Femur (tissue), 1 donor: ENCODE measurements around the gene METTL17.
"Not testable (repeated sequence)": the region's sequence is repeated elsewhere in the genome, so short reads cannot be mapped to it uniquely, and the experiment has no call there.

ENCODE experiments used
- DNase-seq: peaks from one replicate; pipeline ENCODE4 v3.0.0-alpha.2; 2017

Gene METTL17

GRCh38 chr14:20997564-20997963 is 7.8 kb downstream of the METTL17 start:
- DNase-seq: no peak

GRCh38 chr14:20998139-20998538 is 8.4 kb downstream of the METTL17 start:
- DNase-seq: no peak

DNA sequence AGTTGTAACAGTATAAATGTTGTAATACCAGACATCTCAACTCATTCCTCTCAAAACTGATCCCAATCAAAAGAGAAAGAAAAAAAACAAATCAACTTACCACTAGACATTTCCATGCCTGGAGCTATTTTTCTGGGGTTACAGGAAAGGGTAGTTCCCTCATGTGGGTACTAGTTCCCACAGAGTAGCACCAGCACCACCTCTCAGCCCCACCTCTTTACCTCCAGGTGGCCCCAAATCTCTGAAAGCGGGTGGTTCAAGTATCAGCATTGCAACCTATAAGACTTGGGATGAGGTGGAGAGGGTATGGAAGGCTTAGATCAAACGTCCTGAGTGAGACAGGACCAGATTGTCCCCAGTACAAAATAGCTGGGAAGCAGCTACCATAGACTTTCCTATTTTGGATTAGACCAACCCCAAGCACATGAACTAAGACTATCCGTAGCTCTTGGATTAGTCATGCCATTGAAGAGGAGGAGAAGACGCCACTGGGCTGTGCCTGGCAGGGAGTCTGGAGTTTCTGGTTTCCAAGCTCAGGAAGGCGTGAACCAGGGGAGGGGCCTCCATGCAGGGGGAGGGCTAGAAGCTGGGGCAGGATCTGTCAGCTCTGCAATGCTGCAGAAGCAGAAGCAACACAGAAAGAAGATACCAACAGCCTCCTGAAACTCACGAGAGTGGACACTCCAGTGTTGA is 9.0 kb downstream of the METTL17 start, which contains the start of gene SLC39A2:
TSS of gene SLC39A2 (plus strand) at position 620 of the 693 bp plus-strand sequence. CDS start 154 bp downstream, outside the sequence.
- DNase-seq: no peak

GRCh38 chr14:20999591-20999990 is 9.8 kb downstream of the METTL17 start:
- no peak for DNase-seq

DNA sequence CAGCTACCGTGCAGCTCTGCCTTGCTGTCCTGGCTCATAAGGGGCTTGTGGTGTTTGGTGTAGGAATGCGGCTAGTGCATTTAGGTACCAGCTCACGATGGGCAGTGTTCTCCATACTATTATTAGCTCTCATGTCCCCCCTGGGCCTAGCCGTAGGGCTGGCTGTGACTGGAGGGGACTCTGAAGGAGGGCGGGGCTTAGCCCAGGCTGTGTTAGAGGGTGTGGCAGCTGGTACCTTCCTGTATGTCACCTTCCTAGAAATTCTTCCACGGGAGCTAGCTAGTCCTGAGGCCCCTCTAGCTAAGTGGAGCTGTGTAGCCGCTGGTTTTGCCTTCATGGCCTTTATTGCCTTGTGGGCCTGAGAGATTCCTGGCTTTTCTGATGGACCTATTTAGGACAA is 11.4 kb downstream of the METTL17 start:
- DNase-seq: no peak

GRCh38 chr14:21003788-21004346 is 14.1 kb downstream of the METTL17 start:
- DNase-seq: no peak

DNA sequence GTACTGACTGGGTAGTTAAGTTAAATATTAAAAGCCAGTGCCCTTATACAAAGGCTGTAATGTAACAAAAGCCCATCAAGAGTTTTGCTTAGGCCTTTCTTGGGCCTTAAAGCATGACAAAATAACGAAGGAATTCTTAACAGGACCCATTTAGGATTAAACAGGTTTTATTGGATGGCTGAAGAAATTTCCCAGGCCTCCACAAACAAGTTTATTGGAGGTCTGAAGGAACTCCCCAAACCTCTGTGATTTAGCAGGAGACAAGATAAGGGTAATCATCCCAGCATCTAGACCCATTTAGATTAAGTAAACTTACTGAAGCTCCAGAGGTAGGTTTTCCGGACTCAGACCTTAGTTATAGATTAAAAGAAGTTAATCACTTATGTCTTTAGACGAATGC is 19.9 kb downstream of the METTL17 start:
- DNase-seq: not testable (repeated sequence)

DNA sequence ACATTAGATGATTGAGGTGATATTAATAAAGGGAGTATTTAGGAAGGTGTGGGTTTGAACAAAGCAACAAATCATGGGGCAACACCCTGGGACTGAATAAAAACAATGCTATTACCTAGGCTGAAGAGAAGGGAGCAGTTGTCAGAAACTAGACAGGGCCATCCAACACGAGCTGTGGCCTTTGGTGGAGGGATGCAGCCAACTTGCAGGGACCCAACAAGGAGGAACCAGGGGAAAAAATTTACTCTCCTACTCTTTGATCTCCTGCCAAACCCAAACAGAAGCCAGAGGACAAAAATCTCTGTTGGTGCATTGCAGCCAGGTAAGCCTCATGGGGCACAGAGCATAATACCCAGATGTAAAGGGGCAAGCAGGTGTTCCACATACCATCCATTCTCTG is 21.4 kb downstream of the METTL17 start:
- no peak for DNase-seq

DNA sequence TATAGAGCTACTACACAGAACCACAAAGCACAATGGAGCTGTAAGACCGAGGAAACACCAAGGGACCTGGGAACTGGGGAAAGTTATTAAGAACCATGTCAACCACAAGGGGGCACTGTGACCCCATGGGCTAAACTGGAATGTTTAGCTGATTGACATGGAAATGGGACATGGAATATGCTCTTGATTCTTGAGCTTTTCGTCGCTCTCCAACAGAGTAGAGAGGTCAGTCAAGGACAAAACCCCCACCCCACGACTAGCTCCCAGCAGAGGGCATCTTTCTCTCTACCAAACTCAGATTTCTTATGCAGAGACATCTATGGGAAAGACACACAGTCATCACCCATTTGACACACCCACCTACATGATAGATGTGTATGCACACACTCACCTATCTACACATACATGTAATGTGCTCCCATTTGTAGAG is 25.0 kb downstream of the METTL17 start:
- DNase-seq: peak; percentile 91

- DNase-seq: no peak
Observed at GRCh38 chr14:21015312-21015711, 25.5 kb downstream of the METTL17 start.

GRCh38 chr14:21016413-21017190 is 26.8 kb downstream of the METTL17 start:
- DNase-seq: no peak

GRCh38 chr14:21017528-21018245 is 27.9 kb downstream of the METTL17 start:
- no peak for DNase-seq

GRCh38 chr14:21018286-21018685 is 28.5 kb downstream of the METTL17 start:
- DNase-seq: no peak

DNA sequence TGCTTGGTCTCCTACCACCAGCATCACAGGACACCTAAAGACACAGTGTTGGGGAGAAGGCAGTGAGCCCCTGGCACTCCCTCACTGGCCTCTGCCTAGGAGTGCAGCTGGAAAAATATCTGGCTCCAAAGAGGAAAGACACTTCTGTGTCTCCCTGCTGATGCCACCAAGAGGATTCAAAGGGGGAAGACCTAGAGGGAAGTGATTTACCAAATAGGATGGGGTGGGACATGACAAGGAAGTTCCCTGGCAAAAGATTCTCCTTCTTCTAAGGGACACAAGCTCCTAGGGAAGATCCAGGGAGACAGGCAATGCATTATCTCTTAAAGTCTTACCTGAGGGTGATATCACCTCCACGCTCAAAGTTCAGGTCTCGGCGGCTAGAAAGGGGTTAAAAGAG is 29.0 kb downstream of the METTL17 start:
- no peak for DNase-seq

DNA sequence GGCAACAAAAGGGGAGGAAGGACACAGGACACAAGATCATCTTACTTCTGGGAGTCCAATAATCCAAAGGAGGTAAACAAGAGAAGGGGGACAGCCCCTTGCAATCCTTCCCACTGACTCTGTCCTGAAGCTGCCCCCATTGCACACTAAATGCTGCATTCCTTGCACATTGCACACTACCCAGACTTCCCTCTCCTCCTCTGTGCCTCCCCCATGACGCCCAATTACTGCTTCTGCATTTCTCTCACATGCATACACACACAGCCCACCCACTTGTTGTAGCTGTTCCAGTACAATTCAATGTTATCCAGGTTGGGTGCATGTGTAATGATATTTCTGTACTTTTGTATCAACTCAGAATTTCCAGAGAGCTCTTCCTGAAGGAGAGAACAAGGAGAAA is 29.6 kb downstream of the METTL17 start:
- no peak for DNase-seq

GRCh38 chr14:21020977-21021545 is 31.3 kb downstream of the METTL17 start:
- DNase-seq: no peak

DNA sequence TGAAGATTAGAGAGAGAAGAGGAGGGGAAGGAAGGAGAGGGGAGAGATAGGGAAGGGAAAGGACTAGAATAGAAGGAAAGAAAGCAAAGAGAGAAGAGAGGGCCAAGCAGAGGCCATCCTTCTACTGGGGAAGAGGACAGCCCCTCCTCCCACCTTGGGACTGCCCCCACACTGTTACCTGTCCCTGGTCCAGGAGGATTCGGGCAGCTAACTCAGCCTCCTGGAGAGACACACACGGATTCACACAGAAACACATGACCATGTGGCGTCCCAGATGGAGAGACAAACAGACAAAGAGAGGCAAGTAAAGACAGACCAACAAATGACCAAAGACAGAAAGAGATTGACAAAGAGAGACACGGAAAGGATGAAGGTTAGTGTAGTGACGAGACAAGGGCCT is 32.9 kb downstream of the METTL17 start:
- no peak for DNase-seq

DNA sequence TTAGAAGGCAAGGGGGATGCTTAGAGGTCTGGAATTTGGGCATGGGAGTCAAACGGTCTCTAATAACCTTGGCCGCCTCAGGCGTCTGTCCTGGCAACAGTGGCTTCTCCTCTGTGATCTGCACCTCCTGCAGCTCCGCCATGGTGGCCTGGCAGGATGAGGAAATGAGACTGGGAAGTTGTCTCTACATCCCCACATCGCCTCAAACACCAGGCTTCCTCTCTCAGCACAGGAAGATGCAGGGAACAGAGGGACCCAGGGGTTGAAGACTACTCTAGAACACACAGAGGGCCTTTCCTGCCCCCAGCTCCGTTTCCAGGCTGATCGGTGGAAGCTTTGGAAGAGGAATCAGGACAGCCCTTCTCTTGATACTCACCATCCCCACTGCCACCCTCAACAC is 33.4 kb downstream of the METTL17 start:
- DNase-seq: no peak

DNA sequence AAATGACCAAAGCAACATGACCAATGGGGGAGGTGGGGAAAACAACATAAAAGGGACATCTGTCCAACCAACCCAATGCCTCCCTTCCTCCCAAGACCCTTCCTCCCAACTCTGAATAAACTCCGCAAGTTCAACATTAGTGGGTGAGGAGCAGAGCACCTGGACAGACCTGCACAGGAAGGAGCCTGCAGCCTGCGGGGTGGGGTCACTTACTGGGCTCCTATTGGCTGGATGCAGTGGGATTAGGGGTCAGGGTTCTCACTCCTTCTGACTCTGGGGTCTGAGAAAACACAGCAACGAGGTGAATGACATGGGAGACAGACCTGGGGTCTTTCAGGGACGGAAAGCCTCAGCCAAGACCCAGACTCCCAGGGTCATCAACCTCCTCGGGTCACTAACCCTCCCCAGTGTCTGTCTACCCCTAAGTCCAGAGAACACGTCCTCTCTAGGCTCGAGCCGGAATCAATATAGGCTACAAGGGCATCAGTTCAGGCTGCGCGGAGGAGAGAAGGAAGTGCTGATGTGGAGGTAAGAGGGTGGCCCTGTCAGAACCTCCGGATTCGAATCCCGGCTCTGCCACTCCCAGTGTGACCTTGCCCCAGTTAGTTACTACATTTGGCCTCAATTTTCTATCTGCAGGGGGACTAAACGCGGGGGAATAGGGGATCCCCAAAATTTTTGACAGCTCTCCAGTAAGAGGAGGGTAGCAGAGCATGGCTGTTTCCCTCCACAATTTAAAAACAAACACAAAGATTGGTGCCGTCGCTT is 34.2 kb downstream of the METTL17 start:
- DNase-seq: no peak

DNA sequence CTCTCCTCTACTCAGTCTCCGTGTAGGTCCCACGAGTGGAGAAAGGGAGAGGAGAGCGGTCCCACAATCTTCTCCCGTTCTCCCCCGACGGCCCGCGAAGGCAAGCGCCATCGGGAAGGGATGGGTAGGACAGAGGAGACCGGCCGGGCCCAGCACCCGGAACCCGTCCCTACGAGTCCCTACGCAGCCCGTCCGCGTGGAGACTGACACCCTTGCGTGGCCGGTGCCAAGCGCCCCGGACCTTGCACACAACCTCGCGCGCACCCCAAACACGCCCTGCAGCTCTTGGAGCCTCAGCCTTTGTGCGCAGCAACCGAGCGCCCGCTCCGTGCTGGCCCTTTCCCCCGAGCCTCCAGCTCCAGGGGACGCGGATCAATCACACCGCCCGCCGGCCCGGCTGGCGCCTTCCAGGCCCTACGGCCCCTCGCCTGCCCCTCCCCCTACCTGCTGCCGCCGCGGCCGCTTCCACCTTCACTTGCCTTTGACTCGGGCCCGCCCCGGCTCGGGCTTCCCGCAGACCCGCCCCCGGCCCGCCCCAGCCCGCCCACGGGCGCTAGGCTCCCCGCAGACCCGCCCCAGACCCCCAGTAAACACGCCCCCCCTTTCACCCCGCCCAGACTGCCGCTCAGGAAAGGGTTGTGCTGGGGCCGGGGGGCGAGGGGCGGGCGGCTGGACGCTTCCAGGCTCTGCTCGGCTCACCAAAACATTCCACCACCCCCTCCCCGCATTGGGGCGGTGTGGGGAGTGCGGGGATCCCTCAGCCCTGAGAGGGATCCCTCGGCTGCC is 35.0 kb downstream of the METTL17 start, which contains the start of gene NDRG2:
TSS of gene NDRG2 (minus strand) at position 477 of the 786 bp plus-strand sequence. CDS start 1,746 bp downstream, outside the sequence.
- peak; percentile 87 for DNase-seq
